ENCODE data around the gene PES1.

DNA sequence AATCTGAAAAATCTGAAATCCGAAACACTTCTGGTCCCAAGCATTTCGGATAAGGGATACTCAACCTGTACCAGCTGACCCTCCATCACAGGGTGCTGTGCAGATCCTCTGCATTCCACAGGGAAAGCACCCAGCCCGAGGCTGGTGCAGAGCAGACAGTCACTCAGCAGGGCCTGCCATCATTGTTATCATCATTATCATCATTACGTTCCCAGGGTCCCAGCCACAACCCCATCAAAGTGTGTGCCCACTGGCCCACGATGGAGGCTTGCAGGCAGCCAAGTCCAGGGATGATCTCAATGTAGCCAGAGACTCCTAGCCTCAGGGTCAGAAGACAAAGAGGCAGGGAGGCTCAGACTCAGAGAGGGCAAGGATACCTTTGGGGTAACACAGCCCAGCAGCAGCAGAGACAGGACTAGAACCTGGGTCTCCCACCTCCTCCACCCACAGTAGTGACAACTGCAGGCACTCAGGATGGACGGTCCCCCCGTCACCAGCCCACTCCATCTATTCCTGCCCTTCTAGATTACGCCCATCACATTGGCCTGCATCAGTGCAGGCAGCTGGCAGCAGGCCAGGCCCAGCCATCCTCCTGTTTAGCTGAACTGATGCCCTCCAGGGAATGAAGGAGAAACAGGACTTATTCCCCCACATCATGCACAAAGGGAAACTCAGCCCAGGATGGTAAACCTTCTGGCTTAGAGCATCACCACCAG lies 27.5 kb downstream of the PES1 start:
- TF ChIP-seq, protein P1, sequence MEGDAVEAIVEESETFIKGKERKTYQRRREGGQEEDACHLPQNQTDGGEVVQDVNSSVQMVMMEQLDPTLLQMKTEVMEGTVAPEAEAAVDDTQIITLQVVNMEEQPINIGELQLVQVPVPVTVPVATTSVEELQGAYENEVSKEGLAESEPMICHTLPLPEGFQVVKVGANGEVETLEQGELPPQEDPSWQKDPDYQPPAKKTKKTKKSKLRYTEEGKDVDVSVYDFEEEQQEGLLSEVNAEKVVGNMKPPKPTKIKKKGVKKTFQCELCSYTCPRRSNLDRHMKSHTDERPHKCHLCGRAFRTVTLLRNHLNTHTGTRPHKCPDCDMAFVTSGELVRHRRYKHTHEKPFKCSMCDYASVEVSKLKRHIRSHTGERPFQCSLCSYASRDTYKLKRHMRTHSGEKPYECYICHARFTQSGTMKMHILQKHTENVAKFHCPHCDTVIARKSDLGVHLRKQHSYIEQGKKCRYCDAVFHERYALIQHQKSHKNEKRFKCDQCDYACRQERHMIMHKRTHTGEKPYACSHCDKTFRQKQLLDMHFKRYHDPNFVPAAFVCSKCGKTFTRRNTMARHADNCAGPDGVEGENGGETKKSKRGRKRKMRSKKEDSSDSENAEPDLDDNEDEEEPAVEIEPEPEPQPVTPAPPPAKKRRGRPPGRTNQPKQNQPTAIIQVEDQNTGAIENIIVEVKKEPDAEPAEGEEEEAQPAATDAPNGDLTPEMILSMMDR (conservative IDR thresholded peaks at IDR 0.05; ENCODE audit: low read depth in 2 of 2): no peak
- TF ChIP-seq EZH2 (IDR thresholded peaks at IDR 0.05; ENCODE audit: low read depth, unreplicated experiment): no peak
- TF ChIP-seq POLR2AphosphoS5 (IDR thresholded peaks at IDR 0.05; ENCODE audit: low read depth): no peak
- TF ChIP-seq, protein P2, sequence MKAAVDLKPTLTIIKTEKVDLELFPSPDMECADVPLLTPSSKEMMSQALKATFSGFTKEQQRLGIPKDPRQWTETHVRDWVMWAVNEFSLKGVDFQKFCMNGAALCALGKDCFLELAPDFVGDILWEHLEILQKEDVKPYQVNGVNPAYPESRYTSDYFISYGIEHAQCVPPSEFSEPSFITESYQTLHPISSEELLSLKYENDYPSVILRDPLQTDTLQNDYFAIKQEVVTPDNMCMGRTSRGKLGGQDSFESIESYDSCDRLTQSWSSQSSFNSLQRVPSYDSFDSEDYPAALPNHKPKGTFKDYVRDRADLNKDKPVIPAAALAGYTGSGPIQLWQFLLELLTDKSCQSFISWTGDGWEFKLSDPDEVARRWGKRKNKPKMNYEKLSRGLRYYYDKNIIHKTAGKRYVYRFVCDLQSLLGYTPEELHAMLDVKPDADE (IDR thresholded peaks at IDR 0.05): no peak
- TF ChIP-seq, protein P3, sequence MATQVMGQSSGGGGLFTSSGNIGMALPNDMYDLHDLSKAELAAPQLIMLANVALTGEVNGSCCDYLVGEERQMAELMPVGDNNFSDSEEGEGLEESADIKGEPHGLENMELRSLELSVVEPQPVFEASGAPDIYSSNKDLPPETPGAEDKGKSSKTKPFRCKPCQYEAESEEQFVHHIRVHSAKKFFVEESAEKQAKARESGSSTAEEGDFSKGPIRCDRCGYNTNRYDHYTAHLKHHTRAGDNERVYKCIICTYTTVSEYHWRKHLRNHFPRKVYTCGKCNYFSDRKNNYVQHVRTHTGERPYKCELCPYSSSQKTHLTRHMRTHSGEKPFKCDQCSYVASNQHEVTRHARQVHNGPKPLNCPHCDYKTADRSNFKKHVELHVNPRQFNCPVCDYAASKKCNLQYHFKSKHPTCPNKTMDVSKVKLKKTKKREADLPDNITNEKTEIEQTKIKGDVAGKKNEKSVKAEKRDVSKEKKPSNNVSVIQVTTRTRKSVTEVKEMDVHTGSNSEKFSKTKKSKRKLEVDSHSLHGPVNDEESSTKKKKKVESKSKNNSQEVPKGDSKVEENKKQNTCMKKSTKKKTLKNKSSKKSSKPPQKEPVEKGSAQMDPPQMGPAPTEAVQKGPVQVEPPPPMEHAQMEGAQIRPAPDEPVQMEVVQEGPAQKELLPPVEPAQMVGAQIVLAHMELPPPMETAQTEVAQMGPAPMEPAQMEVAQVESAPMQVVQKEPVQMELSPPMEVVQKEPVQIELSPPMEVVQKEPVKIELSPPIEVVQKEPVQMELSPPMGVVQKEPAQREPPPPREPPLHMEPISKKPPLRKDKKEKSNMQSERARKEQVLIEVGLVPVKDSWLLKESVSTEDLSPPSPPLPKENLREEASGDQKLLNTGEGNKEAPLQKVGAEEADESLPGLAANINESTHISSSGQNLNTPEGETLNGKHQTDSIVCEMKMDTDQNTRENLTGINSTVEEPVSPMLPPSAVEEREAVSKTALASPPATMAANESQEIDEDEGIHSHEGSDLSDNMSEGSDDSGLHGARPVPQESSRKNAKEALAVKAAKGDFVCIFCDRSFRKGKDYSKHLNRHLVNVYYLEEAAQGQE (IDR thresholded peaks at IDR 0.05; ENCODE audit: unreplicated experiment): no peak
- TF ChIP-seq EZH2phosphoT487 (IDR thresholded peaks at IDR 0.05; ENCODE audit: unreplicated experiment): no peak
- no peak for TF ChIP-seq CREB1 (CRISPR knock-in tag; IDR thresholded peaks at IDR 0.05; ENCODE audit: low read depth)
- TF ChIP-seq, protein P4, sequence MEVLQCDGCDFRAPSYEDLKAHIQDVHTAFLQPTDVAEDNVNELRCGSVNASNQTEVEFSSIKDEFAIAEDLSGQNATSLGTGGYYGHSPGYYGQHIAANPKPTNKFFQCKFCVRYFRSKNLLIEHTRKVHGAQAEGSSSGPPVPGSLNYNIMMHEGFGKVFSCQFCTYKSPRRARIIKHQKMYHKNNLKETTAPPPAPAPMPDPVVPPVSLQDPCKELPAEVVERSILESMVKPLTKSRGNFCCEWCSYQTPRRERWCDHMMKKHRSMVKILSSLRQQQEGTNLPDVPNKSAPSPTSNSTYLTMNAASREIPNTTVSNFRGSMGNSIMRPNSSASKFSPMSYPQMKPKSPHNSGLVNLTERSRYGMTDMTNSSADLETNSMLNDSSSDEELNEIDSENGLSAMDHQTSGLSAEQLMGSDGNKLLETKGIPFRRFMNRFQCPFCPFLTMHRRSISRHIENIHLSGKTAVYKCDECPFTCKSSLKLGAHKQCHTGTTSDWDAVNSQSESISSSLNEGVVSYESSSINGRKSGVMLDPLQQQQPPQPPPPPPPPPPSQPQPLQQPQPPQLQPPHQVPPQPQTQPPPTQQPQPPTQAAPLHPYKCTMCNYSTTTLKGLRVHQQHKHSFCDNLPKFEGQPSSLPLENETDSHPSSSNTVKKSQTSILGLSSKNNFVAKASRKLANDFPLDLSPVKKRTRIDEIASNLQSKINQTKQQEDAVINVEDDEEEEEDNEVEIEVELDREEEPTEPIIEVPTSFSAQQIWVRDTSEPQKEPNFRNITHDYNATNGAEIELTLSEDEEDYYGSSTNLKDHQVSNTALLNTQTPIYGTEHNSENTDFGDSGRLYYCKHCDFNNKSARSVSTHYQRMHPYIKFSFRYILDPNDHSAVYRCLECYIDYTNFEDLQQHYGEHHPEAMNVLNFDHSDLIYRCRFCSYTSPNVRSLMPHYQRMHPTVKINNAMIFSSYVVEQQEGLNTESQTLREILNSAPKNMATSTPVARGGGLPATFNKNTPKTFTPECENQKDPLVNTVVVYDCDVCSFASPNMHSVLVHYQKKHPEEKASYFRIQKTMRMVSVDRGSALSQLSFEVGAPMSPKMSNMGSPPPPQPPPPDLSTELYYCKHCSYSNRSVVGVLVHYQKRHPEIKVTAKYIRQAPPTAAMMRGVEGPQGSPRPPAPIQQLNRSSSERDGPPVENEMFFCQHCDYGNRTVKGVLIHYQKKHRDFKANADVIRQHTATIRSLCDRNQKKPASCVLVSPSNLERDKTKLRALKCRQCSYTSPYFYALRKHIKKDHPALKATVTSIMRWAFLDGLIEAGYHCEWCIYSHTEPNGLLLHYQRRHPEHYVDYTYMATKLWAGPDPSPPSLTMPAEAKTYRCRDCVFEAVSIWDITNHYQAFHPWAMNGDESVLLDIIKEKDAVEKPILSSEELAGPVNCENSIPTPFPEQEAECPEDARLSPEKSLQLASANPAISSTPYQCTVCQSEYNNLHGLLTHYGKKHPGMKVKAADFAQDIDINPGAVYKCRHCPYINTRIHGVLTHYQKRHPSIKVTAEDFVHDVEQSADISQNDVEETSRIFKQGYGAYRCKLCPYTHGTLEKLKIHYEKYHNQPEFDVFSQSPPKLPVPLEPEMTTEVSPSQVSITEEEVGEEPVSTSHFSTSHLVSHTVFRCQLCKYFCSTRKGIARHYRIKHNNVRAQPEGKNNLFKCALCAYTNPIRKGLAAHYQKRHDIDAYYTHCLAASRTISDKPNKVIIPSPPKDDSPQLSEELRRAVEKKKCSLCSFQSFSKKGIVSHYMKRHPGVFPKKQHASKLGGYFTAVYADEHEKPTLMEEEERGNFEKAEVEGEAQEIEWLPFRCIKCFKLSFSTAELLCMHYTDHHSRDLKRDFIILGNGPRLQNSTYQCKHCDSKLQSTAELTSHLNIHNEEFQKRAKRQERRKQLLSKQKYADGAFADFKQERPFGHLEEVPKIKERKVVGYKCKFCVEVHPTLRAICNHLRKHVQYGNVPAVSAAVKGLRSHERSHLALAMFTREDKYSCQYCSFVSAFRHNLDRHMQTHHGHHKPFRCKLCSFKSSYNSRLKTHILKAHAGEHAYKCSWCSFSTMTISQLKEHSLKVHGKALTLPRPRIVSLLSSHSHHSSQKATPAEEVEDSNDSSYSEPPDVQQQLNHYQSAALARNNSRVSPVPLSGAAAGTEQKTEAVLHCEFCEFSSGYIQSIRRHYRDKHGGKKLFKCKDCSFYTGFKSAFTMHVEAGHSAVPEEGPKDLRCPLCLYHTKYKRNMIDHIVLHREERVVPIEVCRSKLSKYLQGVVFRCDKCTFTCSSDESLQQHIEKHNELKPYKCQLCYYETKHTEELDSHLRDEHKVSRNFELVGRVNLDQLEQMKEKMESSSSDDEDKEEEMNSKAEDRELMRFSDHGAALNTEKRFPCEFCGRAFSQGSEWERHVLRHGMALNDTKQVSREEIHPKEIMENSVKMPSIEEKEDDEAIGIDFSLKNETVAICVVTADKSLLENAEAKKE (CRISPR knock-in tag; IDR thresholded peaks at IDR 0.05): no peak
- no peak for TF ChIP-seq ZNF114 (CRISPR knock-in tag; IDR thresholded peaks at IDR 0.05)
- no peak for TF ChIP-seq JUNB (IDR thresholded peaks at IDR 0.05; ENCODE audit: unreplicated experiment)
- TF ChIP-seq ZNF331 (CRISPR knock-in tag; IDR thresholded peaks at IDR 0.05; ENCODE audit: low read depth): no peak

Measured in GM23338 (cell line).